Tibial nerve (tissue), 3 donors: ENCODE measurements around the gene PPP1R15B.

Experiments used
- EP300 ChIP-seq, 2 donors: sonication (generic); formaldehyde crosslinking; IDR thresholded peaks; one replicate each; pipeline ENCODE4 v1.6.1; 2017; ENCODE audit warnings: antibody characterized with exemption in 2 of 2, mild to moderate bottlenecking in 1 of 2
- POLR2A ChIP-seq, 2 donors: fragments of 450-650 bp; IDR thresholded peaks; one replicate each; pipeline ENCODE4 v1.6.1; 2017; ENCODE audit warnings: antibody characterized with exemption in 2 of 2, mild to moderate bottlenecking in 2 of 2, moderate library complexity in 2 of 2

GRCh38 chr1:204408074-204408507 is 3.5 kb downstream of the PPP1R15B start:
- TF ChIP-seq EP300 (IDR thresholded peaks at IDR 0.05) (no peak), POLR2A (IDR thresholded peaks at IDR 0.05) (no peak)
